ENCODE measurements around the gene CTSE.
A peak's percentile ranks its signal among the peaks of the same experiment; 100 is the strongest.

The CTSE gene

GRCh38 chr1:206049919-206050600, 26.4 kb upstream of the CTSE start:
- DNase-seq, result no peak

- DNase-seq, result no peak
Observed at GRCh38 chr1:206049293-206049692, 25.6 kb upstream of the CTSE start.

- DNase-seq, result no peak
Observed at GRCh38 chr1:206048582-206048981, 24.9 kb upstream of the CTSE start.

- DNase-seq, result no peak
Observed at GRCh38 chr1:206047271-206047670, 23.6 kb upstream of the CTSE start.

GRCh38 chr1:206041640-206042039, 17.9 kb upstream of the CTSE start:
- DNase-seq, result no peak

GRCh38 chr1:206040328-206040727, 16.6 kb upstream of the CTSE start:
- DNase-seq, result no peak

- no peak for DNase-seq
Observed at GRCh38 chr1:206039046-206039973, 15.6 kb upstream of the CTSE start.

GRCh38 chr1:206037581-206037980, 13.9 kb upstream of the CTSE start:
- DNase-seq, result no peak

GRCh38 chr1:206036663-206037455, 13.2 kb upstream of the CTSE start:
- DNase-seq, result no peak

- DNase-seq, result no peak
Observed at GRCh38 chr1:206035027-206035426, 11.3 kb upstream of the CTSE start.

GRCh38 chr1:206032380-206033140, 8.9 kb upstream of the CTSE start:
- DNase-seq, result no peak

- peak; percentile 52 to 60 for DNase-seq
Observed at GRCh38 chr1:206030714-206031113, 7.0 kb upstream of the CTSE start.

GRCh38 chr1:206030191-206030590, 6.5 kb upstream of the CTSE start:
- no peak for DNase-seq

- DNase-seq, result no peak
Observed at GRCh38 chr1:206029484-206029883, 5.8 kb upstream of the CTSE start.

GRCh38 chr1:206025283-206025820, 1.7 kb upstream of the CTSE start:
- DNase-seq, result no peak

- DNase-seq, result no peak
Observed at GRCh38 chr1:206022766-206023165, 929 bp downstream of the CTSE start.

- DNase-seq, result no peak
Observed at GRCh38 chr1:206021626-206022365, 1.9 kb downstream of the CTSE start.

GRCh38 chr1:206021008-206021625, 2.6 kb downstream of the CTSE start:
- DNase-seq, result no peak

- DNase-seq, result no peak
Observed at GRCh38 chr1:206020393-206021007, 3.2 kb downstream of the CTSE start.

- DNase-seq, result no peak
Observed at GRCh38 chr1:206015071-206015470, 8.6 kb downstream of the CTSE start.

- DNase-seq, result no peak
Observed at GRCh38 chr1:206014601-206015000, 9.1 kb downstream of the CTSE start.

Data from activated CD4-positive, alpha-beta T cell treated with anti-CD3 and anti-CD28 coated beads, Interleukin-2, amount 50 U/mL, for 4 hours (primary cell).